ENCODE results near the gene TRUB2.

TRUB2 gene

DNA sequence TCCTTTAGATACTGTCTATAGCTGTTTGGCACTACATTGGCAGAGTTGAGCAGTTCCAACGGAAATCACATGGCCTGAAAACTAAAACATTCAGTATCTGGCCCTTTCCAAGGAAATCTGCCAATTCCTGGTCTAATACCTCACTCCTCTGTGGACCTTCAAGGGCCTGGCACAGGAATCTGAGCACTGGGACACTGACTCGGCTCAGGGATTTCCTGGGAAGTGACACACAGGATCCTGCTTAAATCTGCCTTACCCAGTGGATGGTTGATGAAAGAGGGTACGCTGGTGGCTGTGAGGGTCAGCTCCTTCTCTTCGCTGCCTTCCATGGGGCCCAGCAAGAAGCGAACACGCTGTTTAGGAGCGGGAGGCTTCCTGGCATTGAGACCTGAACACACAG lies 904 bp downstream of the TRUB2 start:
- TF ChIP-seq, protein P1, sequence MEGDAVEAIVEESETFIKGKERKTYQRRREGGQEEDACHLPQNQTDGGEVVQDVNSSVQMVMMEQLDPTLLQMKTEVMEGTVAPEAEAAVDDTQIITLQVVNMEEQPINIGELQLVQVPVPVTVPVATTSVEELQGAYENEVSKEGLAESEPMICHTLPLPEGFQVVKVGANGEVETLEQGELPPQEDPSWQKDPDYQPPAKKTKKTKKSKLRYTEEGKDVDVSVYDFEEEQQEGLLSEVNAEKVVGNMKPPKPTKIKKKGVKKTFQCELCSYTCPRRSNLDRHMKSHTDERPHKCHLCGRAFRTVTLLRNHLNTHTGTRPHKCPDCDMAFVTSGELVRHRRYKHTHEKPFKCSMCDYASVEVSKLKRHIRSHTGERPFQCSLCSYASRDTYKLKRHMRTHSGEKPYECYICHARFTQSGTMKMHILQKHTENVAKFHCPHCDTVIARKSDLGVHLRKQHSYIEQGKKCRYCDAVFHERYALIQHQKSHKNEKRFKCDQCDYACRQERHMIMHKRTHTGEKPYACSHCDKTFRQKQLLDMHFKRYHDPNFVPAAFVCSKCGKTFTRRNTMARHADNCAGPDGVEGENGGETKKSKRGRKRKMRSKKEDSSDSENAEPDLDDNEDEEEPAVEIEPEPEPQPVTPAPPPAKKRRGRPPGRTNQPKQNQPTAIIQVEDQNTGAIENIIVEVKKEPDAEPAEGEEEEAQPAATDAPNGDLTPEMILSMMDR (IDR thresholded peaks at IDR 0.05; ENCODE audit: insufficient read depth, low read length, missing control alignments), result no peak
- peak overlapping the region; percentile 97 for H3K4me3 ChIP-seq (ENCODE audit: low read depth, low read length)
- ChIA-PET CTCF (interaction anchor here (1.2 to 3.0 kb wide), 4 partner anchors 17 to 98 kb away, joined by 3 to 18 read pairs (median 4); no protein-coding TSS in a partner anchor), POLR2A (no interaction called here)
- no peak for DNase-seq (ENCODE audit: low read depth, low spot score)

DNA sequence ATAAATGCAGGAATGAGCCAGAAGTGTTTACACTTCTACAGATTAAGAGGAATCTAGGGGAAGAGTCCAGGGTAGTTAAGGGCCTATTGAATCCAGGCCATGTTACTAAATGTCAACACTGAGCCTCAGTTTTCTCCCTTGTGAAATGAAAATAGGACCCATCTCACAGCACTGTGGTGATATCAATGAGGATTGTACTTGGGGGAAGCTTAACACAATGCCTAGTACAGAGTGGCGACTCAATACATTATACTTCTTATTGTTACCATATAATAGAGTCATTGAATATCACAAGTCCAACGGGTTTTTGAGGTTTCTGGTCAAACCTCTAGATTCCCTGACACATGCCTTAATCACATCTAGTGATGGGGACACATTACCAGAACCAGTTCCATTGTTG lies 4.6 kb downstream of the TRUB2 start:
- ChIA-PET CTCF (interaction anchor here (1.3 kb wide), 1 partner anchor 24 kb away, joined by 4 read pairs; no protein-coding TSS in a partner anchor), POLR2A (no interaction called here)
- no peak overlapping the region for H3K4me3 ChIP-seq (ENCODE audit: low read depth, low read length)
- DNase-seq (ENCODE audit: low read depth, low spot score), result no peak
- TF ChIP-seq, protein P1 (IDR thresholded peaks at IDR 0.05; ENCODE audit: insufficient read depth, low read length, missing control alignments), result no peak

DNA sequence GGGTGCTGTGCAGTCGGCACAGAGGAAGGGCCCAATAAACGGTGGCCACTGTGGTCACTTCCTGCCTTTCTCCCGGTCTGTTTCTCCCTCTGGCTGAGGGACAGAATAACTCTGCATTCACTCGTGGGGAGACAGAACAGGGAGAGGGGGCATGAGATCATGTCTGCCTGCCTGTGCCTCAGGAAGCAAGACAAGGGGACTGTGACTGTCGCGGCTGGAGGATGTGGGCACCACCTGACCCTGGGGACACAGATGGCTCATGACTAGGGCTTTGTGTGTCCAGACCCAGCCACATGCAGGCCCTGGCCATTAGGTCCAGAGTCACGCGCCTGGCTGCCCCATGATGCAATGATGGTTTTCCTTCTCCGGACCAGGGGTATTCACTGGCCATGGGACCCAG lies 5.8 kb downstream of the TRUB2 start:
- H3K4me3 ChIP-seq (ENCODE audit: low read depth, low read length), result no peak overlapping the region
- CTCF ChIA-PET, result interaction anchor here (1.0 to 2.6 kb wide), 2 partner anchors 21 to 25 kb away, joined by 3 to 8 read pairs; no protein-coding TSS in a partner anchor
- TF ChIP-seq, protein P1 (IDR thresholded peaks at IDR 0.05; ENCODE audit: insufficient read depth, low read length, missing control alignments), result no peak
- DNase-seq (ENCODE audit: low read depth, low spot score), result no peak
- POLR2A ChIA-PET, result no interaction called here

DNA sequence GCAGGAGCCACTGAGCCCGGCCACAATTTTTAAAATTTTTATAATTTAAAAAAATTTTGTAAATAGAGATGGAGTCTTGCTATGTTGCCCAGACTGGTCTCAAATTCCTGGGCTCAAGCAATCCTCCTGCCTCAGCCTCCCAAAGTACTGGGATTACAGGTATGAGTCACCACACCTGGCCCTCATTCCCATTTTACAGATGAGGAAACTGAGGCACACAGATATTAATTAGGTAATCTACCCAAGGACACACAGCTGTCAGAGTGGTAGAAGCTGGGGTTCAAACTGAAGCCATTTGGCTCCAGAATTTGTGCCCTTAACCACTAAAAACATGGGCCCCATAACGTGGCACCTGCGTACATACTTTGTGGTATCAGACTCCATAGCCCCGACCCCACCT lies 7.5 kb downstream of the TRUB2 start:
- POLR2A ChIA-PET, result no interaction called here
- no peak for DNase-seq (ENCODE audit: low read depth, low spot score)
- CTCF ChIA-PET, result interaction anchor here (0.7 to 2.6 kb wide), 5 partner anchors 18 to 105 kb away, joined by 3 to 8 read pairs (median 5); no protein-coding TSS in a partner anchor
- no peak overlapping the region for H3K4me3 ChIP-seq (ENCODE audit: low read depth, low read length)
- TF ChIP-seq, protein P1 (IDR thresholded peaks at IDR 0.05; ENCODE audit: insufficient read depth, low read length, missing control alignments), result no peak

DNA sequence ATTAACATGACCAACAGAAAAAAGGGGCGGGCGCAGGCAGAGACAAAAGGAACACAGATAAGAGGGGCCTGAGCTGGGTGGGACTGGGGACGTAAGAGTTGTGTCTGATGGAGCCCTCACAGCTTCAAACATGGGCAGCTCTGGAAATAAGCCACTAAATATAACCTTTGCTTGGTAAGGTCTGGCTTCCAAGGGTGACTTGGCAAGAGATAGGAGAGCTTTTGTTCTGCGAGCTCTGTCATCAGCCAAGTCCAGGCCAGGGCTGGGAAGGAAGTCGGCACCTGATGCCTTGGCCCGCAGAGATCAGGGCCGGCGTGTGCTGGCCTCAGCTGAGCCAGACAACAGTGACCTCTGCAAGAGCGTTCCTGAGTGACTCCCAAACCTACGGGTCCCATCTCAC lies 11.8 kb downstream of the TRUB2 start:
- POLR2A ChIA-PET, result no interaction called here
- TF ChIP-seq, protein P1 (IDR thresholded peaks at IDR 0.05; ENCODE audit: insufficient read depth, low read length, missing control alignments), result no peak

DNA sequence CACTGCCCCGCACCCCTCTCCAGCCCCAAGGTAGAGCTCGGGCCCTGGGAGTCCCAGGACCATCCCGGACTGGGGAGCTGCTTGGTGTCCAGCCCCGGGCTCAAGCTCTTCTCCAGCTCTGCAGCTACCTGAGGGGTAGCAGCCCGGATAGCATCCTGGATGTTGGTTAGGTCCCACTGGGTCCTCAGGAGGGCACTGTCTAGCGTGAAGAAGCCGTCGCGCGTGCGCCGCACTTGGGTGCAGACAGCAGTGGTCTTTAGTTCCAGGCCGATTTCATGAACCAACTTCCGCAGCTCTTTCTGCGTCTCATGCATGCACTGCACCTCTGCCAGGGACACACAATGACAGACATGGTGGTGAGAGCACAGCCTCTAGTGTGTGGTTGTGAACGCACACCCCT lies 12.7 kb downstream of the TRUB2 start:
- TF ChIP-seq, protein P1 (IDR thresholded peaks at IDR 0.05; ENCODE audit: insufficient read depth, low read length, missing control alignments), result no peak
- DNase-seq (ENCODE audit: low read depth, low spot score), result no peak
- no peak overlapping the region for H3K4me3 ChIP-seq (ENCODE audit: low read depth, low read length)
- ChIA-PET POLR2A (no interaction called here), CTCF (interaction anchor here (1.5 to 9.1 kb wide), 3 partner anchors 15 to 53 kb away, joined by 7 to 100 read pairs (median 9); no protein-coding TSS in a partner anchor)

More for the DNA sequence above, 11.8 kb downstream of the TRUB2 start:
- no peak overlapping the region for H3K4me3 ChIP-seq (ENCODE audit: low read depth, low read length)
- CTCF ChIA-PET, result interaction anchor here (1.5 to 9.1 kb wide), 3 partner anchors 16 to 52 kb away, joined by 7 to 100 read pairs (median 9); no protein-coding TSS in a partner anchor
- no peak for DNase-seq (ENCODE audit: low read depth, low spot score)
